MCF 10A (cell line): ENCODE data around the gene RNF213. TPM values are rescaled to one million over a fixed set of nuclear protein-coding genes. Genes with fewer than 3 reads are reported as not detected.

Source experiments
- BruUV-seq: library from RNA; stranded (reverse); fragments of 400-500 nt; replicated peaks from 2 replicates; lab custom pipeline; 2021; lab: Mats Ljungman, UMichigan
- CTCF ChIA-PET: fragments of 300-600 bp; sonication (Branson Sonifier 250); formaldehyde crosslinking; extraction: SDS; loops from one replicate; lab custom pipeline; 2021; ENCODE audit warnings: antibody characterized with exemption, inconsistent platforms; lab: Yijun Ruan, JAX
- POLR2A ChIA-PET: fragments of 300-600, 350-650 bp; sonication (Branson Sonifier 250); formaldehyde crosslinking; extraction: SDS; loops from one replicate; lab custom pipeline; 2020; ENCODE audit warnings: antibody characterized with exemption, inconsistent platforms; lab: Yijun Ruan, JAX
- DNase-seq: peaks from one replicate; pipeline ENCODE4 v3.0.0-alpha.2; 2018; ENCODE audit not compliant: unreplicated experiment
- H3K27ac Mint-ChIP-seq: one replicate; pipeline ENCODE4 v1.8.0; 2022; ENCODE audit warnings: mild to moderate bottlenecking, low read depth, mixed read lengths; ENCODE audit not compliant: unreplicated experiment
- H3K27me3 Mint-ChIP-seq: one replicate; pipeline ENCODE4 v1.8.0; 2022; ENCODE audit warnings: mixed read lengths; ENCODE audit not compliant: insufficient read depth, unreplicated experiment
- H3K36me3 Mint-ChIP-seq: one replicate; pipeline ENCODE4 v1.8.0; 2022; ENCODE audit warnings: mild to moderate bottlenecking, moderate library complexity, mixed read lengths; ENCODE audit not compliant: insufficient read depth, unreplicated experiment
- H3K4me1 Mint-ChIP-seq: one replicate; pipeline ENCODE4 v1.8.0; 2022; ENCODE audit warnings: mixed read lengths; ENCODE audit not compliant: insufficient read depth, unreplicated experiment
- H3K4me3 Mint-ChIP-seq: one replicate; pipeline ENCODE4 v1.8.0; 2022; ENCODE audit warnings: mild to moderate bottlenecking, moderate library complexity, mixed read lengths; ENCODE audit not compliant: unreplicated experiment
- H3K9me3 Mint-ChIP-seq: one replicate; pipeline ENCODE4 v1.8.0; 2022; ENCODE audit warnings: mixed read lengths; ENCODE audit not compliant: unreplicated experiment
- CTCF ChIP-seq: fragments of 200-600 bp; IDR thresholded peaks from one replicate; pipeline ENCODE4 v1.8.0; 2022; ENCODE audit warnings: antibody characterized with exemption, mild to moderate bottlenecking; ENCODE audit not compliant: unreplicated experiment
- intact Hi-C: fragments of 100-400 bp; cut with micrococcal nuclease; formaldehyde crosslinking; loops from 2 replicates; pipeline ENCODE4 v1.14.1; 2022
- total RNA-seq: library from RNA; stranded (reverse); gene quantifications from 2 replicates; pipeline ENCODE4 v1.2.3, GENCODE V29; 2022

RNF213 gene
- total RNA-seq, 1 experiment from 2014 or later: 50.5 TPM

GRCh38 chr17:80349151-80349651, 88.5 kb downstream of the RNF213 start:
- Mint-ChIP-seq H3K27ac (no peak overlapping the region), H3K27me3 (no peaks in the 10 kb centered on the region), H3K9me3 (no peaks in the 10 kb centered on the region), H3K4me1 (no peaks in the 10 kb centered on the region), H3K4me3 (no peak overlapping the region), H3K36me3 (peaks cover 97% of the 10 kb centered on the region)
- POLR2A ChIA-PET: no interaction called here
- no peak for TF ChIP-seq CTCF
- no peak for DNase-seq
- CTCF ChIA-PET: interaction anchor here (0.5 kb wide), 1 partner anchor 349 kb away, joined by 3 read pairs; no protein-coding TSS in a partner anchor
- intact Hi-C loops: no loop called here
- no TSS peak for BruUV-seq

- intact Hi-C loops: no loop called here
- H3K4me1 Mint-ChIP-seq: no peaks in the 10 kb centered on the region
- ChIA-PET POLR2A (interaction anchor here (0.6 kb wide), 1 partner anchor 13 kb away, joined by 4 read pairs; no protein-coding TSS in a partner anchor), CTCF (no interaction called here)
- H3K36me3 Mint-ChIP-seq: peaks cover 97% of the 10 kb centered on the region
- no peak for DNase-seq
- H3K4me3 Mint-ChIP-seq: no peak overlapping the region
- TF ChIP-seq CTCF: no peak
- no peak overlapping the region for H3K27ac Mint-ChIP-seq
- H3K27me3 Mint-ChIP-seq: no peaks in the 10 kb centered on the region
- no TSS peak for BruUV-seq
- no peaks in the 10 kb centered on the region for H3K9me3 Mint-ChIP-seq
Observed at GRCh38 chr17:80349751-80350150, 89.1 kb downstream of the RNF213 start.

- intact Hi-C loops: no loop called here
- ChIA-PET CTCF (interaction anchor here (0.7 kb wide), 1 partner anchor 127 kb away, joined by 3 read pairs; no protein-coding TSS in a partner anchor), POLR2A (interaction anchor here (0.6 kb wide), 1 partner anchor 10 kb away, joined by 3 read pairs; no protein-coding TSS in a partner anchor)
- Mint-ChIP-seq H3K27ac (no peak overlapping the region), H3K27me3 (no peaks in the 10 kb centered on the region), H3K36me3 (peaks cover 83% of the 10 kb centered on the region), H3K9me3 (no peaks in the 10 kb centered on the region), H3K4me3 (no peak overlapping the region), H3K4me1 (no peaks in the 10 kb centered on the region)
- TF ChIP-seq CTCF: no peak
- no TSS peak for BruUV-seq
- DNase-seq: no peak
Observed at GRCh38 chr17:80352216-80352895, 91.7 kb downstream of the RNF213 start.

- H3K27ac Mint-ChIP-seq: no peak overlapping the region
- CTCF ChIA-PET: no interaction called here
- intact Hi-C loops: no loop called here
- DNase-seq: no peak
- no peaks in the 10 kb centered on the region for H3K9me3 Mint-ChIP-seq
- H3K27me3 Mint-ChIP-seq: no peaks in the 10 kb centered on the region
- no peak overlapping the region for H3K4me3 Mint-ChIP-seq
- POLR2A ChIA-PET: interaction anchor here (0.6 kb wide), 1 partner anchor 9 kb away, joined by 3 read pairs; no protein-coding TSS in a partner anchor
- no peaks in the 10 kb centered on the region for H3K4me1 Mint-ChIP-seq
- no TSS peak for BruUV-seq
- H3K36me3 Mint-ChIP-seq: peaks cover 80% of the 10 kb centered on the region
- TF ChIP-seq CTCF: no peak
Observed at GRCh38 chr17:80352991-80353665, 92.5 kb downstream of the RNF213 start.
